Panc1 (cell line): ENCODE results near the gene PDE9A. TPM values are rescaled to one million over a fixed set of nuclear protein-coding genes. Genes with fewer than 3 reads are reported as not detected.

ENCODE experiments used
- ATAC-seq: fragments of 200-7000 bp; cut with Tn5 transposase; 2 replicates; pipeline ENCODE4 v1.9.1; 2020; ENCODE audit warnings: mild to moderate bottlenecking, moderate library complexity
- BruUV-seq: library from RNA; stranded (reverse); fragments of 400-500 nt; replicated peaks from 2 replicates; lab custom pipeline; 2021; lab: Mats Ljungman, UMichigan
- CTCF ChIA-PET: fragments of 300-600 bp; sonication (Branson Sonifier 250); formaldehyde crosslinking; loops from one replicate; lab custom pipeline; 2022; ENCODE audit warnings: antibody characterized with exemption; lab: Charles Lee
- POLR2A ChIA-PET: fragments of 300-600 bp; sonication (Branson Sonifier 250); formaldehyde crosslinking; loops from one replicate; lab custom pipeline; 2022; ENCODE audit warnings: antibody characterized with exemption; lab: Charles Lee
- DNase-seq: peaks from one replicate; pipeline ENCODE4 v3.0.0-alpha.2; 2010; ENCODE audit warnings: low read depth, low spot score
- H3K27ac ChIP-seq: 2 replicates; pipeline ENCODE4 v1.5.1; 2011; ENCODE audit warnings: mild to moderate bottlenecking, low read length, inconsistent platforms
- H3K27me3 ChIP-seq: fragments of 200-500 bp; sonication (Bioruptor generic); 2 replicates; pipeline ENCODE4 v1.6.0; 2014; ENCODE audit warnings: low read length, inconsistent platforms; ENCODE audit not compliant: control insufficient read depth, insufficient read depth
- H3K36me3 ChIP-seq: fragments of 200-500 bp; sonication (Bioruptor generic); 2 replicates; pipeline ENCODE4 v1.5.1; 2014; ENCODE audit warnings: inconsistent platforms, mild to moderate bottlenecking, low read length, moderate library complexity; ENCODE audit not compliant: control insufficient read depth, insufficient read depth
- H3K4me1 ChIP-seq: 2 replicates; pipeline ENCODE4 v1.5.1; 2011; ENCODE audit warnings: inconsistent platforms, mild to moderate bottlenecking, low read length, moderate library complexity; ENCODE audit not compliant: control insufficient read depth, insufficient read depth
- H3K4me3 ChIP-seq, 2 experiments: 2 replicates each; pipeline ENCODE4 v1.5.1; 2011 to 2012; ENCODE audit warnings: low read depth in 2 of 2, low read length in 2 of 2, mild to moderate bottlenecking in 2 of 2, inconsistent platforms in 1 of 2, moderate library complexity in 1 of 2
- H3K9me3 ChIP-seq: fragments of 200-500 bp; sonication (Bioruptor generic); 2 replicates; pipeline ENCODE4 v1.5.1; 2014; ENCODE audit warnings: low read depth, mild to moderate bottlenecking, inconsistent platforms, low read length, moderate library complexity; ENCODE audit not compliant: control insufficient read depth, insufficient read depth
- POLR2AphosphoS5 ChIP-seq: IDR thresholded peaks from 2 replicates; pipeline ENCODE4 v1.6.1; 2012; ENCODE audit warnings: mild to moderate bottlenecking, low read depth, low read length, moderate library complexity
- SIN3A ChIP-seq: IDR thresholded peaks from 2 replicates; pipeline ENCODE4 v1.6.1; 2012; ENCODE audit warnings: low read depth, mild to moderate bottlenecking, low read length, moderate library complexity, borderline replicate concordance; ENCODE audit not compliant: insufficient read depth
- TCF7L2 ChIP-seq: IDR thresholded peaks from 2 replicates; pipeline ENCODE4 v1.6.1; 2011; ENCODE audit warnings: mild to moderate bottlenecking, low read depth, low read length, inconsistent platforms
- in situ Hi-C: cut with HindIII; loops from 2 replicates; pipeline ENCODE4 v1.10.0; 2016; ENCODE audit warnings: low sequenced_read_pairs, low pct_unique_long_range_greater_than_20kb
- intact Hi-C: fragments of 100-400 bp; cut with micrococcal nuclease; formaldehyde crosslinking; loops from one replicate; pipeline ENCODE4 v1.10.0; 2022; ENCODE audit not compliant: unreplicated experiment
- total RNA-seq: library from RNA; stranded (reverse); gene quantifications from one replicate; pipeline ENCODE4 v1.2.1, GENCODE V29; 2021; ENCODE audit not compliant: unreplicated experiment
- TF ChIP-seq, protein P1 (sequence below), 2 experiments: IDR thresholded peaks; 2 replicates each; pipeline ENCODE4 v1.6.1; 2011 to 2012; ENCODE audit warnings: low read depth in 2 of 2, control low read depth in 1 of 2, low read length in 1 of 2, mild to moderate bottlenecking in 1 of 2, moderate library complexity in 1 of 2; ENCODE audit not compliant: insufficient read depth in 1 of 2
- TF ChIP-seq, protein P2 (sequence below): fragments of 450-650 bp; IDR thresholded peaks from 2 replicates; pipeline ENCODE4 v1.5.1; 2017; ENCODE audit warnings: mild to moderate bottlenecking

Gene PDE9A
- total RNA-seq, 1 experiment from 2014 or later: 0.72 TPM

DNA sequence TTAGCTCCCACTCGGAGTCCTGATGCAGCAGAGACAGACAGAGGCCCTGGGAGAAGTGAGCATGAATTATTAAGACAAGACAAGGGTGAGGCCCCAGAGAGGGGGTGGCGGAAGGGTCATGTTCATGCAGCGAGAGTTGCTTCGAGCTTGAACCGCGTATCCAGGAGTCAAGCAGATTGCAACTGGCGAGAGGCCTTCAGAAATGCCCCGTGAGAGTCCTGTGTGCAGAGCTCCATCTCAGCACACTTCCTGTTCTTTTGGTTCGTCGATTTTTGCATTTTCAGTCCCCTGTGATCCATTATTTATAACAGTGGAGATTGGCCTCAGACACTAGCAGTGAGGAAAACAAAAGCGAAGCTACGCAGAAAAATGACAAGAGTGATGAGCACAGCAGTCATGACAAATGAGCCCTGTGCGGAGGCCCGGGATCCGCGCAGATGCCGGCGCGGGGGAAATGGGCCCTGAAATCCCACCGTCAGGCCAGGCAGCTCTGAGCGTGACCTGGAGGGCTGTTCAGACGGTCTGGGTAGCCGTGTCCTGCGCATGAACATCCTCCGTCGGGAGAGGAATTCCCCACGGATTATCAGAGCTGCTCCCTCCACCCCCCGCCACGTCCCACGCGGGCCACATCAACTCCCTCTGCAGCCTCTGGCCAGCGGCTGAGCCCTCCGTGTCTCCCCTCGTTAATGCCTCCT, 15.0 kb downstream of the PDE9A start:
- Histone ChIP-seq H3K4me1 (no peaks in the 10 kb centered on the region), H3K27ac (no peak overlapping the region), H3K9me3 (no peaks in the 10 kb centered on the region), H3K36me3 (no peaks in the 10 kb centered on the region), H3K27me3 (no peaks in the 10 kb centered on the region), H3K4me3 (no peak overlapping the region)
- in situ Hi-C loops (no loop called here), intact Hi-C loops (no loop called here)
- BruUV-seq: no TSS peak
- no peak for TF ChIP-seq TCF7L2
- TF ChIP-seq POLR2AphosphoS5: no peak
- TF ChIP-seq, protein P1, sequence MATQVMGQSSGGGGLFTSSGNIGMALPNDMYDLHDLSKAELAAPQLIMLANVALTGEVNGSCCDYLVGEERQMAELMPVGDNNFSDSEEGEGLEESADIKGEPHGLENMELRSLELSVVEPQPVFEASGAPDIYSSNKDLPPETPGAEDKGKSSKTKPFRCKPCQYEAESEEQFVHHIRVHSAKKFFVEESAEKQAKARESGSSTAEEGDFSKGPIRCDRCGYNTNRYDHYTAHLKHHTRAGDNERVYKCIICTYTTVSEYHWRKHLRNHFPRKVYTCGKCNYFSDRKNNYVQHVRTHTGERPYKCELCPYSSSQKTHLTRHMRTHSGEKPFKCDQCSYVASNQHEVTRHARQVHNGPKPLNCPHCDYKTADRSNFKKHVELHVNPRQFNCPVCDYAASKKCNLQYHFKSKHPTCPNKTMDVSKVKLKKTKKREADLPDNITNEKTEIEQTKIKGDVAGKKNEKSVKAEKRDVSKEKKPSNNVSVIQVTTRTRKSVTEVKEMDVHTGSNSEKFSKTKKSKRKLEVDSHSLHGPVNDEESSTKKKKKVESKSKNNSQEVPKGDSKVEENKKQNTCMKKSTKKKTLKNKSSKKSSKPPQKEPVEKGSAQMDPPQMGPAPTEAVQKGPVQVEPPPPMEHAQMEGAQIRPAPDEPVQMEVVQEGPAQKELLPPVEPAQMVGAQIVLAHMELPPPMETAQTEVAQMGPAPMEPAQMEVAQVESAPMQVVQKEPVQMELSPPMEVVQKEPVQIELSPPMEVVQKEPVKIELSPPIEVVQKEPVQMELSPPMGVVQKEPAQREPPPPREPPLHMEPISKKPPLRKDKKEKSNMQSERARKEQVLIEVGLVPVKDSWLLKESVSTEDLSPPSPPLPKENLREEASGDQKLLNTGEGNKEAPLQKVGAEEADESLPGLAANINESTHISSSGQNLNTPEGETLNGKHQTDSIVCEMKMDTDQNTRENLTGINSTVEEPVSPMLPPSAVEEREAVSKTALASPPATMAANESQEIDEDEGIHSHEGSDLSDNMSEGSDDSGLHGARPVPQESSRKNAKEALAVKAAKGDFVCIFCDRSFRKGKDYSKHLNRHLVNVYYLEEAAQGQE (IDR thresholded peaks at IDR 0.05; ENCODE audit: insufficient read depth in 1 of 2, low read depth in 2 of 2, low read length in 1 of 2): no peak
- TF ChIP-seq, protein P2, sequence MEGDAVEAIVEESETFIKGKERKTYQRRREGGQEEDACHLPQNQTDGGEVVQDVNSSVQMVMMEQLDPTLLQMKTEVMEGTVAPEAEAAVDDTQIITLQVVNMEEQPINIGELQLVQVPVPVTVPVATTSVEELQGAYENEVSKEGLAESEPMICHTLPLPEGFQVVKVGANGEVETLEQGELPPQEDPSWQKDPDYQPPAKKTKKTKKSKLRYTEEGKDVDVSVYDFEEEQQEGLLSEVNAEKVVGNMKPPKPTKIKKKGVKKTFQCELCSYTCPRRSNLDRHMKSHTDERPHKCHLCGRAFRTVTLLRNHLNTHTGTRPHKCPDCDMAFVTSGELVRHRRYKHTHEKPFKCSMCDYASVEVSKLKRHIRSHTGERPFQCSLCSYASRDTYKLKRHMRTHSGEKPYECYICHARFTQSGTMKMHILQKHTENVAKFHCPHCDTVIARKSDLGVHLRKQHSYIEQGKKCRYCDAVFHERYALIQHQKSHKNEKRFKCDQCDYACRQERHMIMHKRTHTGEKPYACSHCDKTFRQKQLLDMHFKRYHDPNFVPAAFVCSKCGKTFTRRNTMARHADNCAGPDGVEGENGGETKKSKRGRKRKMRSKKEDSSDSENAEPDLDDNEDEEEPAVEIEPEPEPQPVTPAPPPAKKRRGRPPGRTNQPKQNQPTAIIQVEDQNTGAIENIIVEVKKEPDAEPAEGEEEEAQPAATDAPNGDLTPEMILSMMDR: no peak
- no peak for TF ChIP-seq SIN3A
- no peak for ATAC-seq
- DNase-seq: no peak
- POLR2A ChIA-PET: no interaction called here
- CTCF ChIA-PET: no interaction called here

DNA sequence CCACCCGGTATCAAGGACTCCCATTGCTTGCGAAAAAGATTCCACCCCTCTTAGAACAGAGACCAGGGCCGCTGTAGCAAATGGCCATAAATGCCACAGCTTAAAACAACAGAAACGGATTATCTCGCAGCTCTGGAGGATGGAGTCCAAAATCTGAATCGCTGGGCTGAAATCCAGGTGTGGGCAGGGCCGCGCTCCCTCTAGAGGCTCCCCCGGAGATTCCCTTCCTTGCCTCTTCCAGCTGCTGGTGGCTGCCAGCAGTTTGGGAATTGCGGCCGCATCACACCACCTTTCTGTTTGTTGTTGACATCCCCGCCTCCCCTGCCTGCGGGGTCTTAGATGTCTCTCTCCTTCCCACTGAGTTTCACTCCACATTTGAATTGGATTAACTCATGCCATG, 15.6 kb downstream of the PDE9A start:
- H3K36me3 ChIP-seq: no peaks in the 10 kb centered on the region
- TF ChIP-seq SIN3A: no peak
- no peak for TF ChIP-seq POLR2AphosphoS5
- TF ChIP-seq, protein P2: no peak
- TF ChIP-seq TCF7L2: no peak
- TF ChIP-seq, protein P1 (IDR thresholded peaks at IDR 0.05; ENCODE audit: insufficient read depth in 1 of 2, low read depth in 2 of 2, low read length in 1 of 2): no peak
- intact Hi-C loops: no loop called here
- POLR2A ChIA-PET: no interaction called here
- no peak overlapping the region for H3K27ac ChIP-seq
- in situ Hi-C loops: no loop called here
- H3K4me3 ChIP-seq: no peak overlapping the region
- CTCF ChIA-PET: no interaction called here
- ATAC-seq: no peak
- no peaks in the 10 kb centered on the region for H3K4me1 ChIP-seq
- H3K9me3 ChIP-seq: no peaks in the 10 kb centered on the region
- no TSS peak for BruUV-seq
- no peak for DNase-seq
- no peaks in the 10 kb centered on the region for H3K27me3 ChIP-seq
